ENCODE data around the gene LMO4.

LMO4 gene

DNA sequence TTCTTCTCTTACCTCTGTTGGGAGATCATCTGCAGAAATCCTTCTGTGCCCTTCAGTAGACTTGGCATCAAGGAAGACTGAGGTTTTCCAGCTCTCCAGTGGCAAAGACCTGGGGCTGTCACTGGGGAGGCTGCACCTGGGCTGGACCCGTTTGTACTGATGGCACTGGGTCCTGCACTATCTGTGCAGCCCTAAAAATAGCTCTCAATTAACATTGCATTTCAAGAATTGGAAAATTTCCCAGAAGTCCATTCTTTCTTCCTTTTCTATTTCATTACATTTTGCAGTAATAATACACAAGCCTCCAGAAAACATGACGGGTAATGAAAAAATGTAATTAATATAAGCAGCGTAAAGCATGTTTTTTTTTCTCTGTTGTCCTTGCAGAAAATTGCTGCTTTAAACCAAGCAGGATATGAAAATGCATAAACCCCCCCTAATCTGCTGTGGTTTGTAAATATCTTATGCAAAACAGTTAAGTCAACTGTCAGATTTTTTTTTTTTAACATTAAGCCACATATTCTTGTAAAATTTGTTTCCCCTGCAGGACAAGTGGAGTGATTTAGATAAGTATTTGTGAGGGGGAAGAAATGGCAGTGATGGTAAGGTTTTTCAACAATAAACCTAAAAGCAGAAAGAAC, 64.9 kb downstream of the LMO4 start:
- no peak overlapping the region for H3K4me3 ChIP-seq (ENCODE audit: low read depth, low read length)
- in situ Hi-C loops (cut with HindIII; ENCODE audit: low sequenced_read_pairs) = no loop called here
- DNase-seq (ENCODE audit: low read depth) = no peak
- TF ChIP-seq, protein P1, sequence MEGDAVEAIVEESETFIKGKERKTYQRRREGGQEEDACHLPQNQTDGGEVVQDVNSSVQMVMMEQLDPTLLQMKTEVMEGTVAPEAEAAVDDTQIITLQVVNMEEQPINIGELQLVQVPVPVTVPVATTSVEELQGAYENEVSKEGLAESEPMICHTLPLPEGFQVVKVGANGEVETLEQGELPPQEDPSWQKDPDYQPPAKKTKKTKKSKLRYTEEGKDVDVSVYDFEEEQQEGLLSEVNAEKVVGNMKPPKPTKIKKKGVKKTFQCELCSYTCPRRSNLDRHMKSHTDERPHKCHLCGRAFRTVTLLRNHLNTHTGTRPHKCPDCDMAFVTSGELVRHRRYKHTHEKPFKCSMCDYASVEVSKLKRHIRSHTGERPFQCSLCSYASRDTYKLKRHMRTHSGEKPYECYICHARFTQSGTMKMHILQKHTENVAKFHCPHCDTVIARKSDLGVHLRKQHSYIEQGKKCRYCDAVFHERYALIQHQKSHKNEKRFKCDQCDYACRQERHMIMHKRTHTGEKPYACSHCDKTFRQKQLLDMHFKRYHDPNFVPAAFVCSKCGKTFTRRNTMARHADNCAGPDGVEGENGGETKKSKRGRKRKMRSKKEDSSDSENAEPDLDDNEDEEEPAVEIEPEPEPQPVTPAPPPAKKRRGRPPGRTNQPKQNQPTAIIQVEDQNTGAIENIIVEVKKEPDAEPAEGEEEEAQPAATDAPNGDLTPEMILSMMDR (IDR thresholded peaks at IDR 0.05; ENCODE audit: low read depth, low read length, missing control alignments) = no peak

DNA sequence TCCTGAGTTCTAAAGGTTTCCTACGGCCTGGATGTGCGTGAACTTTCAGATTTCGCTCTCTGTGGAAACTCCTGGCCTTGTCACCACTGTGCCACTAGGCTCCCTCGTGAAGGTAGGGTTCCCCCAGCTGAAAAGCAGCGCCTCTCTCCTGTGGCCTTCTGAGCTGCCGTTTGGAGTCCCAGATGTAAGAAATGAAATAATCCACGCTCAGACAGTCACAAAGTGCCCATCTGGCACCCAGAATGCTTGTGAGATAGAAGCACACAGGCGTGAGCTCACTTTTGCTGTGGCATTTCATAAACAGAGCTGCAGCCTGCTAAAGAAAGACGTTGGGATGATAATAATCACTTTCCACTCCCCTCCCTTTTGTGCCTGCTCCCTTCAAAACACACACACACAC, 65.8 kb downstream of the LMO4 start:
- DNase-seq (ENCODE audit: low read depth) = no peak
- TF ChIP-seq, protein P1 (IDR thresholded peaks at IDR 0.05; ENCODE audit: low read depth, low read length, missing control alignments) = no peak
- in situ Hi-C loops (cut with HindIII; ENCODE audit: low sequenced_read_pairs) = no loop called here
- H3K4me3 ChIP-seq (ENCODE audit: low read depth, low read length) = no peak overlapping the region

DNA sequence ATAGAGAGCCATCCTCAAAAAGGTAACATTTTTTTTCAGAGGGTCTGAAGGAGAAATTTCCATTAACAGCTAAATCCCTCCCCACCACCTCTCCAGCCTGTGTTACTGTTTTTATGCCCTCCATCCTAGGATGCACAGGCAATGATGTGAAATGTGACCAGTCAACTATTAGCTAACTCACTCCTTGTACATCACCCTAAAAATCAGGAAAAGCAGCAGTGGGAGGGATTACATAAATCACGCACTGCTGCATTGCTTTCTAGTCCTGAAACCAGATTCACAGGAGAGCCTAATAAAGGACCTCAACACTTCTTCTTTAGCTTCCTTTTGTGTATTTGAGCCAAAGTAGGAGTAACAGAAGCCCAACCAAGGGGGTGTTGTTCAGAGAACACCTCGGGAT, 66.3 kb downstream of the LMO4 start:
- TF ChIP-seq, protein P1 (IDR thresholded peaks at IDR 0.05; ENCODE audit: low read depth, low read length, missing control alignments) = no peak

More for the DNA sequence above, 66.3 kb downstream of the LMO4 start:
- in situ Hi-C loops (cut with HindIII; ENCODE audit: low sequenced_read_pairs) = no loop called here
- H3K4me3 ChIP-seq (ENCODE audit: low read depth, low read length) = no peak overlapping the region
- no peak for DNase-seq (ENCODE audit: low read depth)
